ENCODE results near the gene LINC00237.

LINC00237 gene

GRCh38 chr20:21100578-21101452, 5.3 kb downstream of the LINC00237 start:
- DNase-seq (ENCODE audit: insufficient read length, low spot score) = no peak
- FAIRE-seq = peak; percentile 39

GRCh38 chr20:21099751-21100577, 6.2 kb downstream of the LINC00237 start:
- DNase-seq (ENCODE audit: insufficient read length, low spot score) (no peak), FAIRE-seq (peak; percentile 80)

DNA sequence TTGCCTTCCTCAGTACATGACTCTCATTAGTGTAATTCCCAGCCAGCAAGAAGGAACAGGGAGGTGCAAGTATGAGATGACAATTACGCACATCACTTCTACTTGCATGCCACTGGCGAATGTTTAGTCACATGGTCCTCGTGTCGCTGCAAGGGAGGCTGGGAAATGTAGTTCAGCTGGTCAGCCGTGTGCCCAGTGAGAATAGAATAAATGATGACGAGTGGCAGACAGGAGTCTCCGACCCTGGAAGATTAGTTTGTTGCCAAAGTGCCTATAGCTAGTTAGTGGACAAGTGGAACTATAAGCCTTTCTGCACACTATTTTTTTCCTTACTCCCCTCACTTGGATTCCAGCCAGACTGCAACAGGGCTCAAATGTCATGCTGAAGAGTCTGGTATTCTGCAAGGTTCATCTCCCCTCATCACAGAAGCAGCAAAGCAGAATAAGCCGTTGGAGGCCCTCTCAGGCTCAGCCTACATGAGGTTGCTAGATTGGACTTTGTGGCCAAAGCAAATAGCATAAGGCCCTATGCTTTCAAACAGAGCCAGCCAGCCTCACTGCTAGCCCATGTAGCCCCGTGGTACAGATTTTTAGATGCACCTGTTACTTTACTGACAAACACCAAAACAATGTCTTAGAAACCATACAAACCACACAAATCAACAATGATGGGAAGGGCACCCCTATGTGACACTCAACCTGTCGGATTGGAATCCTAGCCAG, 9.7 kb downstream of the LINC00237 start:
- FAIRE-seq (peak; percentile 58), DNase-seq (ENCODE audit: insufficient read length, low spot score) (no peak)

- DNase-seq (ENCODE audit: insufficient read length, low spot score) (no peak), FAIRE-seq (no peak)
Measured at GRCh38 chr20:21092806-21093205, 13.4 kb downstream of the LINC00237 start.

- FAIRE-seq = no peak
- DNase-seq (ENCODE audit: insufficient read length, low spot score) = no peak
Measured at GRCh38 chr20:21090721-21091120, 15.4 kb downstream of the LINC00237 start.

GRCh38 chr20:21090111-21090618, 16.0 kb downstream of the LINC00237 start:
- no peak for DNase-seq (ENCODE audit: insufficient read length, low spot score)
- FAIRE-seq = peak; percentile 39

- DNase-seq (ENCODE audit: insufficient read length, low spot score) (no peak), FAIRE-seq (no peak)
Measured at GRCh38 chr20:21089391-21089790, 16.8 kb downstream of the LINC00237 start.

DNA sequence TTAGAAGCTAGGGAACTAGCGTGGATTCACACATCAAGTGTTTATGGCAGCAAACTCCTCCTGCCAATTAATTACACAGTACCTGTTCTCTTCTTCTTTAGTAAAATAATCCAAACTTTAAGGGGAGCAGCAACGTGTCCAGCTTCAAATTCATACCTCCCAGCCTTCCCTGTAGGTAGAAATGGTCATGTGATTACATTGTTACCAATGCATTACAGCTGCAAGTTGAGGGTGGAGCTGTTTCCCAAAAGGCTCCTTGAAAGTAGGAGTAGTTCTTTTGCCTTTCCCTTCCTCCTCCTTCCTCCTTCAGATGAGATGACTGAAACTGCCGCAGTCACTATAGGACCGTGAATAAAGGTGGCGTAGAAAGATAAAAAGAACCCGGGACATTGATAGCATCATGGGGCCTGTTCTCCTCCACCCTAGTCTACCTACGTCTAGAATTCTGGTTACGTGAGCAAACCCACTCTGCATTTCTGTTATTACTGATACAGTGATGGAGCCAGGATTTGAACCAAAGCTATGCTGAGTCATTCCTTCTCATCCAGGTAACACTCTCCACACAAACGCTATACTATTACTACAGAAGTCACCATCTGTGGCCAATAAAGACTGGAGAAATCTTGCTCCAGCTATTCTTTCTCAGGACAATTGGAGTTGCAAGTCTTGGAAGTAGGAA, 18.2 kb downstream of the LINC00237 start:
- no peak for DNase-seq (ENCODE audit: insufficient read length, low spot score)
- no peak for FAIRE-seq

DNA sequence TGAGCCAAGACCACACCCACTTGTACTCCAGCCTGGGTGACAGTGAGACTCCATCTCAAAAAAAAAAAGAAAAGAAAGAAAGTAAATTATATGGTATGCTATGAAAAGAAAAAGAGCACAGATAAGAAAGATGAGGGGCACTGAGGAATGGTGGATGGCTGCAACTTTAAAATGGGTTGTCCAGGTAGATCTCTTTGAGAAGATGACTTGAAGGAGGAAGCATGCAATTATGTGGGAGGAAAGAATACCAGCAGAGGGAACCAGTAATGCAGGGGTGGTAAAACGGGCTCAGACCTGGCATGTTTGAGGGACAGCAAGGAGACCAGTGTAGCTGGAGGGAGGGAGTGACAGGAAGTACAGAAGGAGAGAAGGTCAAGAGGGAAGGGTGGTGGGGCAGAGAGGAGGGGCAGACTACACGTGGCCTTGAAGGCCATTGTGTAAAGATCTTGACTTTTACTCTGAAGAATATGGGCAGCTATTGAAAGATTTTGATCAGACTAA, 22.3 kb downstream of the LINC00237 start:
- FAIRE-seq (no peak), DNase-seq (ENCODE audit: insufficient read length, low spot score) (no peak)

- no peak for FAIRE-seq
- no peak for DNase-seq (ENCODE audit: insufficient read length, low spot score)
Measured at GRCh38 chr20:21082584-21082983, 23.6 kb downstream of the LINC00237 start.

- FAIRE-seq = no peak
- no peak for DNase-seq (ENCODE audit: insufficient read length, low spot score)
Measured at GRCh38 chr20:21077809-21078345, 28.3 kb downstream of the LINC00237 start.

- DNase-seq (ENCODE audit: insufficient read length, low spot score) (no peak), FAIRE-seq (no peak)
Measured at GRCh38 chr20:21076073-21076472, 30.1 kb downstream of the LINC00237 start.

- no peak for DNase-seq (ENCODE audit: insufficient read length, low spot score)
- FAIRE-seq = no peak
Measured at GRCh38 chr20:21075471-21075870, 30.7 kb downstream of the LINC00237 start.

GRCh38 chr20:21074605-21075336, 31.4 kb downstream of the LINC00237 start:
- FAIRE-seq (peak; percentile 91), DNase-seq (ENCODE audit: insufficient read length, low spot score) (peak; percentile 25)

GRCh38 chr20:21067255-21067654, 38.9 kb downstream of the LINC00237 start:
- FAIRE-seq (no peak), DNase-seq (ENCODE audit: insufficient read length, low spot score) (no peak)

DNA sequence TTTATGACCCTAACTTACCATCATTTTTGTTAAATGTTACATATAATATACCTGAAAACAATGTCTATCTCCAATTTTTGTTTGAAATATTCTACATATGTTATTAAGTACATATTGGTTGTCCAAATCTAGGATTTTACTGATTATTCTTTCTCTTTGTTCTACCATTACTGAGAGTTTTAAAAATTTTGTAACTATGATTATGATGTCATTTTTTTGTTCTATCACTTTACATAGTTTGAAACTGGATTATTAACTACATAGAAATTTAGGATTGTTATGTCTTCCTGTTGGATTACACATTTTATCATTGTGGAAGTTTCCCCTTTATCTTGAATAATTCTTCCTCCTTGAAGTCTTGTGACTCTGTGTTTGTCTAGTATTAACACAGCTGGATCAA, 41.2 kb downstream of the LINC00237 start:
- no peak for FAIRE-seq

GRCh38 chr20:21063276-21063675, 42.9 kb downstream of the LINC00237 start:
- no peak for FAIRE-seq
- no peak for DNase-seq (ENCODE audit: insufficient read length, low spot score)

More for the DNA sequence above, 41.2 kb downstream of the LINC00237 start:
- DNase-seq (ENCODE audit: insufficient read length, low spot score) = no peak

GRCh38 chr20:21053002-21053762, 53.0 kb downstream of the LINC00237 start:
- no peak for DNase-seq (ENCODE audit: insufficient read length, low spot score)
- no peak for FAIRE-seq

- FAIRE-seq (no peak), DNase-seq (ENCODE audit: insufficient read length, low spot score) (no peak)
Measured at GRCh38 chr20:21052686-21053001, 53.5 kb downstream of the LINC00237 start.

Measured in GM19239 (cell line).